Endothelial cell of umbilical vein (primary cell): ENCODE data around the gene PHACTR1. TPM values are rescaled to one million over a fixed set of nuclear protein-coding genes. Genes with fewer than 3 reads are reported as not detected.

Experiments
- BruUV-seq: library from RNA; stranded (reverse); fragments of 400-500 nt; replicated peaks from 2 replicates; lab custom pipeline; 2021; lab: Mats Ljungman, UMichigan
- CTCF ChIA-PET: fragments of 300-600, 350-600 bp; sonication (Branson Sonifier 250); formaldehyde crosslinking; loops from one replicate; lab custom pipeline; 2021; ENCODE audit warnings: antibody characterized with exemption, inconsistent platforms; lab: Charles Lee
- POLR2A ChIA-PET: fragments of 300-600, 350-600 bp; sonication (Branson Sonifier 250); formaldehyde crosslinking; loops from one replicate; lab custom pipeline; 2021; ENCODE audit warnings: antibody characterized with exemption, inconsistent platforms; lab: Charles Lee
- DNase-seq: peaks from one replicate; pipeline ENCODE4 v3.0.0-alpha.2; 2011; ENCODE audit warnings: low read depth, low spot score
- FAIRE-seq: peaks from 2 replicates; lab custom pipeline; 2011; peaks lifted over from hg19 to GRCh38; lab: Jason Lieb, UNC
- H2AFZ ChIP-seq: 2 replicates; pipeline ENCODE4 v1.6.0; 2012; ENCODE audit warnings: low read depth, low read length, control low read depth, inconsistent platforms
- H3K27ac ChIP-seq: 2 replicates; pipeline ENCODE4 v1.5.1; 2011; ENCODE audit warnings: low read depth, mild to moderate bottlenecking, control low read depth, low read length, moderate library complexity; ENCODE audit not compliant: insufficient read depth
- H3K27me3 ChIP-seq, 2 experiments: 2 replicates each; pipeline versions ENCODE4 v1.6.0 to v1.6.1; 2011; ENCODE audit warnings: low read length in 2 of 2, mixed read lengths in 1 of 2; ENCODE audit not compliant: control insufficient read depth in 2 of 2, insufficient read depth in 2 of 2
- H3K36me3 ChIP-seq, 2 experiments: 2 replicates in 1 of 2; 3 replicates in 1 of 2; pipeline ENCODE4 v1.5.1; 2011; ENCODE audit warnings: low read length in 2 of 2, mild to moderate bottlenecking in 1 of 2, moderate library complexity in 1 of 2; ENCODE audit not compliant: control insufficient read depth in 2 of 2, insufficient read depth in 2 of 2; ENCODE audit errors: extremely low read depth in 1 of 2
- H3K4me1 ChIP-seq: 3 replicates; pipeline ENCODE4 v1.5.1; 2011; ENCODE audit warnings: mild to moderate bottlenecking, low read length; ENCODE audit not compliant: control insufficient read depth, insufficient read depth; ENCODE audit errors: extremely low read depth
- H3K4me2 ChIP-seq: 2 replicates; pipeline ENCODE4 v1.6.1; 2011; ENCODE audit warnings: low read length, control low read depth, mixed read lengths; ENCODE audit not compliant: insufficient read depth
- H3K4me3 ChIP-seq, 3 experiments: fragments of 200-600 bp in 1 of 3; sonication (generic), shearing (Covaris generic) in 1 of 3; replicated peaks in 1 of 3; 2 replicates each; pipeline ENCODE4 v1.5.1; 2011 to 2016; ENCODE audit warnings: control low read depth in 3 of 3, low read length in 3 of 3, mild to moderate bottlenecking in 2 of 3, inconsistent platforms in 1 of 3, low read depth in 1 of 3, moderate library complexity in 1 of 3; ENCODE audit not compliant: insufficient read depth in 1 of 3
- H3K79me2 ChIP-seq: 2 replicates; pipeline ENCODE4 v1.6.0; 2012; ENCODE audit warnings: low read length, inconsistent platforms; ENCODE audit not compliant: control insufficient read depth, insufficient read depth
- H3K9ac ChIP-seq: replicated peaks from 2 replicates; pipeline ENCODE3; 2011; ENCODE audit warnings: low read length, control low read depth; ENCODE audit not compliant: insufficient read depth; ENCODE audit errors: extremely low read depth
- H3K9me1 ChIP-seq: replicated peaks from 3 replicates; pipeline ENCODE4 v1.6.0; 2011; ENCODE audit warnings: mild to moderate bottlenecking, low read length; ENCODE audit not compliant: control insufficient read depth, insufficient read depth; ENCODE audit errors: extremely low read depth
- H3K9me3 ChIP-seq: replicated peaks from 2 replicates; pipeline ENCODE4 v1.5.1; 2012; ENCODE audit warnings: low read length, inconsistent platforms; ENCODE audit not compliant: control insufficient read depth, insufficient read depth
- H4K20me1 ChIP-seq: replicated peaks from 2 replicates; pipeline ENCODE3; 2011; ENCODE audit warnings: mild to moderate bottlenecking, low read length; ENCODE audit not compliant: control insufficient read depth, insufficient read depth; ENCODE audit errors: extremely low read depth
- CTCF ChIP-seq, 2 donors: IDR thresholded peaks; 1 replicate in 1 of 2; 2 replicates in 1 of 2; pipeline ENCODE4 v1.5.1; 2011; ENCODE audit warnings: low read length in 2 of 2, mild to moderate bottlenecking in 2 of 2, moderate library complexity in 2 of 2, control low read depth in 1 of 2, inconsistent platforms in 1 of 2, low read depth in 1 of 2; ENCODE audit not compliant: insufficient read depth in 1 of 2; ENCODE audit errors: extremely low read depth in 1 of 2
- EZH2 ChIP-seq: IDR thresholded peaks from 2 replicates; pipeline ENCODE4 v1.6.1; 2012; ENCODE audit warnings: borderline replicate concordance, low read depth, mild to moderate bottlenecking, moderate library complexity, low read length, inconsistent platforms; ENCODE audit not compliant: severe bottlenecking
- FOS ChIP-seq: IDR thresholded peaks from 2 replicates; pipeline ENCODE4 v1.6.1; 2011; ENCODE audit warnings: mild to moderate bottlenecking, low read length, moderate library complexity, borderline replicate concordance; ENCODE audit not compliant: insufficient read depth
- GATA2 ChIP-seq: IDR thresholded peaks from 2 replicates; pipeline ENCODE4 v1.7.0; 2011; ENCODE audit warnings: low read depth, mild to moderate bottlenecking, moderate library complexity, mixed read lengths, low read length; ENCODE audit not compliant: insufficient read length, insufficient read depth
- JUN ChIP-seq: IDR thresholded peaks from 2 replicates; pipeline ENCODE4 v1.6.1; 2011; ENCODE audit warnings: borderline replicate concordance, low read depth; ENCODE audit not compliant: insufficient read length, insufficient read depth
- MAX ChIP-seq: IDR thresholded peaks from 2 replicates; pipeline ENCODE4 v1.6.1; 2011; ENCODE audit not compliant: insufficient read depth, insufficient read length
- MYC ChIP-seq: IDR thresholded peaks from one replicate; pipeline ENCODE4 v1.6.1; 2011; ENCODE audit warnings: mild to moderate bottlenecking, low read depth, low read length
- POLR2A ChIP-seq: IDR thresholded peaks from 2 replicates; pipeline ENCODE4 v1.6.1; 2012; ENCODE audit warnings: low read depth, mild to moderate bottlenecking, control low read depth, low read length
- POLR2AphosphoS5 ChIP-seq: IDR thresholded peaks from 2 replicates; pipeline ENCODE4 v1.6.1; 2012; ENCODE audit warnings: low read depth, mild to moderate bottlenecking, control low read depth, low read length, moderate library complexity; ENCODE audit not compliant: insufficient read depth
- dilution Hi-C: fragments of 300-500 bp; cut with MboI; formaldehyde crosslinking; loops from one replicate; pipeline ENCODE4 v1.15.0; 2019; ENCODE audit warnings: low sequenced_read_pairs; ENCODE audit not compliant: extremely low pct_ligation_motif_present
- intact Hi-C: fragments of 100-400 bp; cut with micrococcal nuclease; formaldehyde crosslinking; loops from one replicate; pipeline ENCODE4 v1.10.0; 2022
- polyA plus RNA-seq, 4 experiments: library from polyadenylated mRNA; depleted of rRNA in 3 of 4; stranded (reverse) in 3 of 4; unstranded in 1 of 4; fragments of >200 nt; gene quantifications; 2 replicates each; pipeline versions ENCODE4 v1.2.1 to v1.2.3, GENCODE V29; 2011 to 2012; ENCODE audit warnings: missing spikeins in 1 of 4
- total RNA-seq: library from RNA; stranded (reverse); gene quantifications from 2 replicates; pipeline ENCODE4 v1.2.3, GENCODE V29; 2021

Gene PHACTR1
- total and polyA plus RNA-seq, 2 donors (not counting 3 experiments of a cell fraction or from before 2014, with no cell fraction given), result 2.4 to 23.2 TPM

DNA sequence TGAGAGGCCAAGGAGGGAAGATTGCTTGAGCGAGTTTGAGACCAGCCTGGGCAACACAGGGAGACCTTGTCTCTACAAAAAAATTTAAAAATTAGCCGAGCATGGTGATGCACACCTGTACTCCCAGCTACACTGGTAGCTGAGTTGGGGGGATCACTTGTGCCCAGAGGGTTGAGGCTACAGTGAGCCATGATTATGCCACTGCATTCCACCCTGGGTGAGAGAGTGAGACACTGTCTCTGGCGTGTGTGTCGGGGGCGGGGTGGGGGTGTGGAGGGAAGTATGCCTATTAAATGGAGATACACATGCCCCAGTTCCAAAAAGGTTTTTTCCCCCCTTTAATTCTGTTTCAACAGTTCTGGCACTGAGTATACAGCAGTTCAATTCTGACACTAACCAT, 388.6 kb downstream of the PHACTR1 start:
- no peak for TF ChIP-seq MYC
- no peak for TF ChIP-seq MAX
- TF ChIP-seq POLR2AphosphoS5, result no peak
- TF ChIP-seq EZH2, result no peak
- no peak for TF ChIP-seq JUN
- no peak for TF ChIP-seq POLR2A
- no peak for TF ChIP-seq GATA2
- no peak for TF ChIP-seq CTCF (IDR thresholded peaks at IDR 0.05; ENCODE audit: extremely low read depth in 1 of 2, insufficient read depth in 1 of 2, low read depth in 1 of 2, low read length in 2 of 2)
- no peak for TF ChIP-seq FOS
- dilution Hi-C loops, result no loop called here
- Histone ChIP-seq H3K9me1 (no peaks in the 10 kb centered on the region), H3K4me2 (no peak overlapping the region), H2AFZ (no peak overlapping the region), H3K27ac (no peak overlapping the region), H4K20me1 (no peaks in the 10 kb centered on the region), H3K4me1 (no peaks in the 10 kb centered on the region), H3K9ac (no peak overlapping the region), H3K79me2 (no peaks in the 10 kb centered on the region), H3K4me3 (no peak overlapping the region), H3K9me3 (no peaks in the 10 kb centered on the region), H3K27me3 (no peaks in the 10 kb centered on the region), H3K36me3 (no peaks in the 10 kb centered on the region)
- no peak for FAIRE-seq
- CTCF ChIA-PET, result no interaction called here
- intact Hi-C loops, result no loop called here
- DNase-seq, result no peak
- no TSS peak for BruUV-seq
- POLR2A ChIA-PET, result no interaction called here
